Activated CD4-positive, alpha-beta T cell treated with anti-CD3 and anti-CD28 coated beads for 4 hours (primary cell): Measurements from ENCODE around the gene MBNL2.

Source experiments
- DNase-seq, 2 donors: peaks; one replicate each; pipeline ENCODE4 v3.0.0-alpha.2; 2020

Gene MBNL2

DNA sequence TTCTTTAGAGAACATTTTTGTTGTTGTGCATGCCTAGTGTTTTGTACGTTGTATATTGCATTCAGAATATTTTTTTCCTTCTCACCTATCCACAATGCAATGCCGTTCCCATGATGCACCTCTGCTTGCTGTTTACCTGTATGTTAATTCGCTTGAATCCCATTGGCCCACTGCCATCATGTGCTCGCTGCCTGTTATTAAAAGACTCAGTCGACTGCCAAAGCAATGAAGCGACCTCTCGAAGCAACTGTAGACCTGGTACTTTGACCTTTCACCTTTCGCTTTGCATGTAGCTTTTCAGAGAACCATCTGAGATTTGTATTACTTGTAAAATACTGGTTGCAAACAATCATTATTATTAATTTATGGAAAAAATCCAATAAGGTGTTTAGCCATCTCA, 134.5 kb downstream of the MBNL2 start:
- DNase-seq, result no peak

DNA sequence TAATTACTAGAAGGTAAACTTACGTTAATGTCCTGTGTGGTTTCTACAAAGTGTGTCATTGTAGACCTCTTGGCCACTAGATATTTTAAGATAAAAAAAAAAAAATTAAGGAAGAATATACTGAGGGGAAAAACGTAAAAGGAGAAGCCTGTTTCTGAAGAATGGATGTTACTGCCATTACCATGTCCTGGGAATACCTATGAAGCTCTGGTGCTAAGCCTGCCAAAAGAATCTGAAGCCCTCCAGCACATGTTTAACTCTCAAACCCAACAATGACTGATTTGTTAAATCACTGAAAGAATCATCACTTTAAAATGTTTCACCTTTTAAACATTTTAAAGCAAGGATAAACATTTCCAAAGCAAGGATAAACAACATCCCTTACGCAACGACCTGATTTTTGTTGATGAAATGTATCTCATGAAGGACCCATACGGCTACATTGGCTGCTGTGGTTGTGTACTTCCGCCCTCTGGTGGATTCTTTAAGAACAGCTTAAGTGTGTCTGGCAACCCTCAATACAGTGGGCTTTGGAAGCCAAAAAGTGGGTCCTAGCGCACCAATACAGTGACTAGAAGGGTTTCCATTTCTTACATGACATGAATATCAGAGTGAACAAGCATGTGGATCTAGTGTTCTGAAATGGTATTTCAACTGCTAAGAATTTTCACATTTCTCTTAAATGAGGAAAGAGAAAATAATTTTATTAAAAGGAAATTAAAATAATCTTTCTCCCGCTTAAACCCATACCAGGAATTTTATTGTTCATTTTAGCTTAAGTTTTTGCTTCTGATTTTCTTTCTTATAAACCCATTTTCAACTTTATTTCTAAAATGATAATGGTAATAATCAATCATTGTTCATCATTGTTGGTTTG, 137.3 kb downstream of the MBNL2 start:
- DNase-seq, result peak; percentile 28 to 51

DNA sequence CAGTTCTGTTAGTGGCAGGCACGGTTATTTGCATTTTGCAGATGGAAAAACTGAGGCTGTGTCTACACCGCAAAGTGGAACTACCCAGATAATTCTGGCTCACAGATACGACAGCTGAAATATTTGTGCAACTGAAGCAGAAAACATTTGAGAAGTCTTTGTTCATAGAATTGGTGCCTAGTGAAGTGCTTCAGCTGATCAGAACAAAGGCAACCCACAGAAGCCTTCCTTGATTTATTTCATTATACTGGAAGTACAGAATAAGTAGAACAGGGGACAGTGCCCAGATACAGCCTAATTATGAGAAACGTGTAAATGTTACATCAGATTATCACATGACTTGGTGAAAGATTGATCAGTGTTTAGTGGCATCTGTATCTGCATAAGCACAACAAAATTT, 138.5 kb downstream of the MBNL2 start:
- DNase-seq, result no peak

DNA sequence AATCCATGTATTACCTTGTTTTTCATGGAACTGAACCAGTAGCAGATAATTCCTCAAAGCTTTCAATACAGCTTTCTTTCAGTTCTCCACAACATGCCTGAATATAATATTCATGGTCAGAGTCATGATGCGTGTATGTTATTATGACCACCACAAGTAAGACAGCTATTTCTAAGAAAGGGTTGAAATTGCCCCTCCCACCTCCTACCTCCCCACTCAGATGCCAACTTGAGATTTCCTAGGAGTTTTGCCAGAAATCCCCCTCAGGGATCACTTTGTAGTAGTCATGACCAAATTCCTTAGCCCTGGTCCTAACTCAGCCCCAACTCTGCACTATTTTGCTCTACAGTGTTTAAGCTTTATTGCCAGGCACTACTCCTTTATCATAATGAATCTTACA, 141.9 kb downstream of the MBNL2 start:
- DNase-seq, result no peak

DNA sequence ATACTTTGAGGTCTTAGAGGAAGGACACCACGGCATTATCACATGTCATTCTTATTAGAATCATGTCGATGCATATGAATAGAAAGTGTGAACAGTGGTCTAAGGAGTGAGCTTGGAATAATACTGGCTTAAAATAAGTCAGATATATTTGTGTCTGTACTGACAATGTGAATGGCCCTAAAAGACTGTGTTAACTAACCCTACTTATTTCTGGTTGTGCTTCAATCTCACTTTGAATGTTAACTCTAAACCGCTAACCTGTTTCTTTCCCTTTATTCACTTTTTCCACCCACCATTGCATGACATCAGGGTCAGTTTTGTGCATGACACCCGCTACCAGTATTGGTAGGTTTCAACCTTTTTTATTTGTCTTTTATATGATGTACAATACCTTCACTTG, 142.7 kb downstream of the MBNL2 start:
- no peak for DNase-seq

DNA sequence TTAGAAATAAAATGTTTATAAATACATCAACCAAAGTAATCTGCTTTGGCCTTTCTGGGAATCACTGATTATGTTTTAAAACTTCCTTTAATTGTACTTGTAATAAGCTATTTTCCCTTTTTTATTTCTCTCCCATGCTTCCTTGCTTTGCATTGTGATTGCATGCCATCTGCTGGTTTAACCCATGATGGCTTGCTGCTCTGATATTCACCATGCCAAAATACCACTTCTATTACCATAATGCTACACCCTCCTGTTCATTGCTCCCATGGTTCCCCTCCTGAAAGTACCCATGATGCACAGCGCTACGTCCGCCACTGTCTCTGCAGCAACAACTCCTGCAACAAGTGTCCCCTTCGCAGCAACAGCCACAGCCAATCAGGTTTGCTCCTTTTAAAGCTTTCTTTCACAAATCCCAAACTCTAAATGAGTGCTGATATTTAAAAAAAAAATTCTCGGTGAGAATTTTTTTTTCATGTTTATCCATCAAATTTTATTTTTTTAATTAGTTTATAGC, 144.1 kb downstream of the MBNL2 start:
- no peak for DNase-seq

DNA sequence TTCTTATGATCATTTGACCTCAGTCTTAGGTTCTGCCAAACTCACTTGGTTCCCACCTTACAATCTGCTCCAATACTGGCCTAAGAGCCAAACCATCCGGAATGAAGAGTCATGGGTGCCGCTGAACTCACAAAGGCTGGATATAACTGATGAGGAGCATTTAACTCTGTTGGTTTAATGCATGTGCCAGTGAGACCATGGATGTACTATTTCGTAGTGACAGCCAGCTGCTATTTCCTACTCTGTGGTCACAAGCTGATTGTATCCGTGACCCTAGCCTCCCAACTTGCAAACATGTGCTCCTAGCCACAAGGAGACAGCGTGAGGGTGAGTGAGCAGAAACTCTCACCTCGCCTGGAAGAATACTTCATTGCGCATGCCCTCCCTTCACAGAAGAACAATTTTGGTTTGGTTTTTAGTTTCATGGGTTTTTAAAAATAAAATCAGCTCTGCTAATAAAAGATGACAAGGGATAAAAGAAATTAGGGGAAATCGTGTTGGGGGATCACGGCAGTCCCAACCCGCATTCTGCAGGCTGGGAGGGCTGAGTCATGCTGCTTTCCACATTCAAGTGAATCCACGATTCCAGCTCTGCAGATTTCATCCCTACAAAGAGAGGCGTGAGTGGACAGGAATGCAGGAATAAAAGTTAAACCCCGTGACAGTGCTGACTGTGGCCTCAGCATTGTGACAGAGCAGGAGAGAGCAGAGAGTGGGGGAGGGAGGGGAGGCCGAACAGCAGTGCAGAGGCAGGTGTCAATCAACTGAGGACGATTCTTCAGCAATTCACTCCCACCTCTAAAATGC, 145.1 kb downstream of the MBNL2 start:
- no peak for DNase-seq

DNA sequence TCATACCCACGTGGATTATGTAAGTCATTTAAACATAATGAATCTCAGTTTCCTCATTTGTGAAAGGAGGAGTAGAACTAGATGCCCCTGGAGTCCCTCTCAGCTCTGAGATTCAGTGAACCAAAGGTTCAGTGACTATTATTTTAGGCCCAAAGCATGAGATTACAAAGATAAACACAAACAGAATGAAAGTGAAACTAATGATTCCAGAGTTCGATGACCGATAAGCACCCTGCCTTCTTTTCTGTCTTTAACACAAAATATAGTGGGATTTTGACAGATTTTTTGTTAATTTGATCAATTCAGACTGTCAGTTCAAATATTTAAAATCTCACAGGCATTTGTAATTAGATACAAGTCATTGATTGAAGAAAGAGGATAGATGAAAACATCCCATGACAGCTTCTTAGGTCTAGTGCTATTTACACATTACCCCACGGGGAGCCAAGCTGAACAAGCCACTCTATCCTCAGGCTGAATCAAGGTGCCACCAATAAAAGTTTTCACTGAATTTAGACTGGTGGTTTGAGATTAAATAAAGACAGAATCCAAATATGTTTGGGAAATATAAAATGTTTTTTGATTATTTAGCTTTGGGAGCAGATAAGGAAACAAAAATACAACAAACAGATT, 147.2 kb downstream of the MBNL2 start:
- DNase-seq, result no peak

DNA sequence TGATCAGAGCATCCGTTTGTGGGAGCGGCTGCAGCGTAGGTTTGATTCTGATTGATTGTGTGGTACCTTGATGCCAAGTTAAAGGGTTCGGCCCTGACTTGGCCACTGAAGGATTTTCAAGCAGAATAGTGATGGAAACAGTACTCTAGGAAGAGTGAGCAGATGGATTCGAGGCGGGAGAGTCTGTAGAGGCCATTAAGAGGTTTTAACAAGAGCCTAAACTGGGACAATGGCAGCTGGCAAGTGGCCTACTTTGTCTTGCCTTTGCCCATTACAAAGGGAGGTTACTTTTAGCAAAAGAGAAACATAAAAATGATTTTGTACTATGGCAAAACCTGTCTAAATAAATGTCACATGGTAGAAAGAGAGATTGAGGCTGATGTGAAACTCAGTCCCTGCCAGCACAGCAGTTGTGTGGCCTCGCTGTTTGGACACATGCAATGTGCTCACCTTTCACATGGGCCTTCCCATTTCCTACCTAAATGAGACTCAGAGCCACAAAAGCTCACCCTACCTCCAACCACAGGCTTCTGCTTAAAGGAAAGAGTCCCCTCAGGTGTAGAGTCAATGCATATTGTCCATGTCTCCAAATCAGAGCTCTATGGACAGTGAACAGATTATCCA, 149.5 kb downstream of the MBNL2 start:
- no peak for DNase-seq

DNA sequence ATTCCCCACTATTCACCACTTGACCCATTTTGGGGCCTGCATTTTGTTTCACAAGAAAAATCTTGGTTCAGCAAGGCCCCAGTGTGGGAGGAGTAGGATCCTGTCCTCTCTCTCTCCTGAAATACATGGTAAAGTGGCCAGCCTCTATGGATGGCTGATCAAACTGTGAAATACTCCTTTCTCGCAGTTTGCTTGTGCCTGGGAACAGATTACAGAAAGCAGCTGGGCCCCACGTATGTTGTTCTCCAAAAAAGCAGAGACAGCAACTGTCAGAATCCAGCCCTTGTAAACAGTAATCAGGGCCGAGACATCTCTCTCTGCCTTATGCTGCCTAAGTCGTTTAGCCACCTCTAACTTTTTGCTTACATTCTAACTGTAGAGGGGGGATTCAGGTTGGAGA, 150.8 kb downstream of the MBNL2 start:
- DNase-seq, result no peak

DNA sequence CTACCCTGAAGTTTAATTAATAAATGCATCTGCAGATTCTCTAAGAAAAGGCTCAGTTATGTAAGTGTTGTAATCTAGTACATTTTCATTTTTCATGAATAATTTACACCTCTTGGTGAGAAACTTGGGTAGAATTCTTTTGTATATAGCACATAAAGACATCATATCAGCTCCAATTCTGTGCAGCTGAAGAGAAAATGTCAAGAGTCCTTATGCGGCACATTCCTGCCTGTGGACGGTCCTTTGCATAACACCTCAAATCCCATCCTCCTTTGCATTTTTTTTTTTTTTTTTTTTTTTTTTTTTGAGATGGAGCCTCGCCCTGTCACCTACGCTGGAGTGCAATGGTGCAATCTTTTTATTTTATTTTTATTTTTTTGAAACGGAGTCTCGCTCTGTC, 151.7 kb downstream of the MBNL2 start:
- DNase-seq, result no peak

DNA sequence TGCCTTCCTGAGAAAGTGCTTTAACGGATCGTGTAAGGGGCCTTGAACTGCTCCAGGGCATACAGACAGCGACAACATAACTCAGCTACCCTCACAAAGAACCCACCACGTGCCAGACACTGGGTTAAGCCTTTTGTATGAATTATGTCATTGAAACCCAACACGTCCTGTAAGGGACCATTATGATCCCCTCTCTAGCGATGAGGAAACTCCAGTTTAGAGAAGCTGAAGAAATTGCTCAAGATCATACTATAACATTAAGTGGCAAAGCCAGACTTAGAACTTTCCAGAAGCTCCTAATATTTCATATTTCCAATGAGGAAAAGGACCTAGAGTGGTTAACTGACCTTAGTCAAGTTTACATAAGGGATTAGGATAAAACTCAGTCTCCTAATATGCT, 154.8 kb downstream of the MBNL2 start:
- no peak for DNase-seq

DNA sequence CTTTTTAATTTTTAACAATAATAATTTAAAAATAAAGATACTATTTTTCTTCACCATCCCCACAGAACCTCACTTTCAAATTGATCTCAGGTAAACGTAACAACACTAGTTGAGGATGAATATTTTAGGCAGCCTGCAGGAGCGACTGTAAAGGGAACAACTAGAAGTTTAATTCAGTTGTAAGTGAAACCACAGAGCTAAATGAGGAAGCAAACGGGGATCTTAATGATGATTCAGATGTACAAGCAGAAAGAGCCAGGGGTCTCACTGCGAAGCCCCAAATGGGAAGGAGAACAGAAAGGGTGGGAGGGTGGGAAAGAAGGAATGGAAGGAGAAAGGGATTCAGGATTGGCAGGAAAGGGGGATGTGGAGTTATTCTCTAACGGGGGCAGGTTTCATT, 157.3 kb downstream of the MBNL2 start:
- DNase-seq, result no peak

DNA sequence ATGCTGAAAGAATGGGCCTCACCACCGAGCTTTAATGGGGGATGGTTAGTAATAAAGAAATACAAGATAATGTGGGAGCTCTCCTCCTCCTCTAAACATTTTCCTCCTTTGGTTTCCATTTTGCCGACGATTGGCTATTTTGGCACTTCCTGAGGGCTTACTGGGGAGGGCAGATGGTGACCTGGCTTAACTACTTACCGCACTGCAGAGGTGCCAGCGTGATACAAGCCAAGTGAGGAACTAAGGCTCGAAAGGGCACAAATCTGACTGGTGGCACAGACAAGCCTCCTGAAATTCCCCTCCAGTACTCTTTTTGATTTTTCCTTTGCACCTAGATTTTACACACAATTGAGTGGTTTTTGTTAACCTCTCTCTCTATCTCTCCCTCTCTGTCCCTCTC, 158.6 kb downstream of the MBNL2 start:
- DNase-seq, result no peak

DNA sequence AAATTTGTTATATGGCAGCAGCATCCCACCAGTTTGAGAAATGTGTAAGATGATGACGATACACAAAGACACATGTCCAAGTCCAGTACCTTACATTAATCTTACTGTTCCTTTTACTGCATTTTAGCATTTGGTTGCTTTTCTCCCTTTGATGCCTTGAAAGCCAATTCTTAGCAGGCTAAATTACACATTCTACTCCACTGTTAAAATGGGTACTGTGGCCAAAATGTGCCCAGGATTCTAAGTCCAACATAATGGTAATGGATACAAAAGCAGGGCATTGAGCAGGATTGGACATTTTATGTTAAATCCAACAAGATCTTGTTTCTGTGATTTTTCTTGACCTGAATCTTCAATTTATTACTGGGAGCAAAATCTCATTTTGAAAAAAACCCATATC, 159.1 kb downstream of the MBNL2 start:
- DNase-seq, result no peak

DNA sequence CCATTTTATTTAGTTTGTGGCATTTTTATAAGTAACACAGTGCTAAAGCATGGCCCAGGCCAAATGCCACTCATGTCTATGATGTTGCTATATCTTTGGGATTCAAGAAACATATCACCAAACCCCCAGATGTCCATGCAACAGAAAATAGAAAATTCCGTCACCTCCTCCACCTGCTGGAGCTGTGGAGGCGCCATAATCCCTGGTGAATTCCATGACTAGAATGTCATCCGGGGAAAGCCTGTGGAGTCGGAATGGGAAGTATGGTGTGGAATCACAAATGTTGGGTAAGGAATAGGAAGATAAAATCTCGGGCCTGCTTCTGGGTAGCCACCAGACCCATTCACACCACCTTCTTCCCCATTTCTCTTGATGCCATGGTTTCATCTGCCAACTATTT, 160.1 kb downstream of the MBNL2 start:
- DNase-seq, result no peak

DNA sequence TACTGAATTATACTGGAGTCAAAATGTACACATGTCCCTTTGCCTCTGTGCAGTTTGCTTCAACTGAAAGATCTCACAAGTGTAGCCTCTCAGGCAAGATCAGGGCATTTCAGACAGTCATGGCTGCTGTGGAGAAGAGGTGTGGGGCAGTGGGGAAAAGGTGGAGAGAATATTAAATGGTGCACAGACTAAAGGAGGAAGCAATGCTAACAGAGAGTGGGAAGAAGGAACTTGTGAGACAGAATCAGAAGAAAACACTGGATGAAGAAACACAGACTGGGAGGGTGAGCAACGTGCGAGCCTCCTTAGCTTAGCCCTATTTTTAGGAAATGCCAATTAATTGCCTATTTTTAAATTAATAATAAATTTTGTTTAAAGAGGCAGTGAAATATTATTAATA, 162.2 kb downstream of the MBNL2 start:
- DNase-seq, result no peak

DNA sequence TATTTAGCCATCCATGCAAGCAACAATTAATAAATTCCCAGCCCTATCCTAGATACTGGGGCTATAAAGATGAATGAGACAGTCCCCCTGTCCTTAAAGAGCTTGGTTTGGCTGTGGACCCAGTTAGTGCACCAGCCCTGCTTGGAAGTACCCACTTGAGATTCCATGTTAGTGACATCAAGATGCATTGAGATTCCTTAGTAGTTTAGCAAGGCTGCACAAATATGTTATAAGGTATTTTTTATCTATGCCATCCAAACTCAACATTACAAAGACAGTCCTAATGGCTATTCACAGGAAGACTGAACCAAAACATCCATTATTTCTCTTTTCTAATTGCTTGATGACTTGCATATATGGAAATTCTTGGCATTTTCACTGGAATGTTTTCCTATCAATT, 163.0 kb downstream of the MBNL2 start:
- DNase-seq, result no peak

DNA sequence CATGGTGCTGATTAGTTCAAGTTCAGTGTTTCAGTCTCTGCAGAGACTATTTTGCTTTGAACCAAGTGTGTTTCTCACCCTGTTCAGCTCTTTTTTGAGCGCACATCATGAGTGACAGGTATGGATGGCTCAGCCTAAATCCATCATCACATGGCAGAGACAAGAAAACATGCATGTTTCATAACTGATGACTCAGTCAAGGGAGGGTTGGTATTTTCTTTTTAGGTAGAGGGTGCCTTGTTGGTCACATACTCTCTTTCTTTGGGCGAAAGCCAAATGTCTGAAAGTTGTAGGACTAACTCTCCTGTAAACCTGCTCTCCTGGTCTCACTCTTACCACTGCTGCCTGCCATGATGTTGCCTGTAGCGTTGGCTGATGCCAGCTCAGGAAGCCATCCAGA, 163.7 kb downstream of the MBNL2 start:
- DNase-seq, result no peak

DNA sequence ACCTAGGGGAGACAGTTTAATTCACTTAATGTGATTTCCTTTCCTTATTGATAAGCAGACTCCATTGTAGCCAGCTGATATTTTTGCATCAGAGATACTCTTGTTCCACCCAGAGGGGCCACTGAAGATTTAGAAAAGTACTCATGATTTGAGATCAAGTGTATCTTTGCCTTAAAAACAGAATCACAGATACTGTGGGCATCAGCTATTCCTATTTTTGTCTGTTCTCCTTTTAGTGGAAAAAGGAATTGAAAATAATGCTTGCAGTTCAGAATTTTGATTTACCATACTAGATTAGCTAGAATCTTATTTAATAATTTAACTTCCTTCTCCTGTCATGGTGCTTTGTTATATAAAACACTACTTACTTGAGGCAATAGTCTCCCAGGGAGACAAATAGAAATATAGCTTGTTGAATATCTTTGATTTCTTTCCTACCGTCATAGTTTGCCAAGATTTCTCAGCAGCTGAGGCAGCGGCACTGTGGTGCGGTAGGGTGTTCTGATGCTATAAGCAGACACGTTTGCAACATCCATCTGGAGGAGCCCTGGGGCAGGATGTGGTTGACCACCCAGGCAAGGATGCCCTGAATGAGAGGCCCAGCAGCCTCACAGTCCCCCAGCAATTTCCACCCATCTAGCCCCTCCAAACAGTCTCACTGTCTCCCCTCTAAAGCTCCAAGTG, 164.8 kb downstream of the MBNL2 start:
- no peak for DNase-seq

DNA sequence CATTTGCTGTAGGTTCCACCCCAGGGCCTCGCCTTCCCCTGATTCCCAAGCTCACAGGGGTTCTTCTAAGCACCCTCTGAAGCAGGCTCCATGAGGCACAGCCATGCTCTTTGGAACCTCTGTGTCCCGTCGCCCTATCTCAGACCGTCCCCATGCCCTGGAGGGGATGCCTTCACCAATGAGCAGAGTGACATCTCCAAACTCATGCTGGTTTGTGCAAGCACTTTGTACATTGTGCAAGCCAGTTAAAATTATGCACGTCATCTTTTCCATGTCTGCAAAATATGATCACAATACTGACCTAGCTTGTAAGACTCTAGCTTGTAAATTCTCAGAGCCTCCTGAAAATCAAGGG, 165.3 kb downstream of the MBNL2 start:
- DNase-seq, result no peak

DNA sequence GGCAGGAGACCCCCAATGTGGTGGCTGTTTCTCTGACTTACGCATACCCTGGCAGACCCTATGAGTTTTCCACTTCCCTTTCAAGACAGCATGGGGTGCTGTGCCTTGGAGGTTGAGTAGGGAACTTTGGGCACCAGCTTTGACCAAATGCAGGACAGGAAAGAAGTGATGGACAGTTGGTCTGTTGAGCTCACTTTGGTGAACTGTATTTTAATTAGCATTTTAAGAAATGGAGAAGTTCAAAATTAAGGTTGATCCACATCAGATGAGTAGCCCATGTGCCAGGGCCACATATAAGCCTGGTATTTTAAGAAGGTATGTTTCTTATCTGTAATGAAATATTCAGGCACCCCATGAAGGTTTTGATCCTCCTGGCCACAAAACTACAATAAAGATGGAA, 165.8 kb downstream of the MBNL2 start:
- DNase-seq, result no peak

DNA sequence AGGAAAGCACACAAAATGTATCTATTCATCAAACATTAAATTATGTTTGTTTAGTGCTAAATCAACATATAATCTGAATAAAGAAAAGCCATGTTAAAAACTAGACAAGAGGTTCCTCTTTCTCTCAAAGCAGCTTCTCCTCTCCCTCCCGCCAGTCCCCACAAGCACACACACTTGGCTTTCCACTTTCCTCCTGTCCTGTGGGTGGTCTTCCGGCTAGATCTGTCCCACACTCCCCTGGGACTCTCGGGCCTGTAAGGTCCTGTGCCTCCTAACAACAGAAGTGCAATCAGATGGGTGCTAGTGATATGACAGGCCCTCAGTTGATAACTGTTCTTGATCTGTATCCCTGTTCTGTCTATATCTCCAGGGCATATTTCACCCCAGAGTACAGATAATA, 166.2 kb downstream of the MBNL2 start:
- no peak for DNase-seq
